ENCODE results near the gene PARD3. TPM values are rescaled to one million over a fixed set of nuclear protein-coding genes. Genes with fewer than 3 reads are reported as not detected.

PARD3 gene
- total RNA-seq, 1 experiment from 2014 or later, result 46.3 TPM

DNA sequence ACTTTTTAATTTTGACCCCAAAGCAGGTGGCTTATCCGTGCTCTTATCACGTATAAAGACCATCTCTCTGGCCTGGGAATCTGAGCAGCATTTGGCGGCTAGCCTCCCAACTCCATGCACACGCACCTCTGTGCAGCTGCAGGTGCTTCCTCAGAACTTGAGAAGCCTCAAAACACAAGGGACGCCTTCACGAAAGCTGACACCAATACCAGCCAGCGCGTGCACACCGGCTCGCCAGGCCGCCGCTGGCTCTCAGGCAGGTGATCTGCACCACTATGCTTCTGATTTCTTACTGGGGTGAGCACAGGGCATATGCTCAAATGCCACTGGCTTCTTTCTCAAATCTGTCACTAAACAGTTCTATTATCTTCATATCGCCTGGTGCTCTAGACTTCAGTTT, 145.0 kb downstream of the PARD3 start:
- Histone ChIP-seq H3K9me3 (ENCODE audit: control insufficient read depth in 1 of 2, insufficient read depth in 1 of 2, low read depth in 1 of 2, low read length in 2 of 2) (no peaks in the 10 kb centered on the region), H3K9me2 (ENCODE audit: insufficient read depth) (no peaks in the 10 kb centered on the region), H3K9ac (ENCODE audit: low read length) (no peak overlapping the region), H3K4me3 (replicated peaks in 1 of 2; ENCODE audit: low read depth in 1 of 2, low read length in 2 of 2) (no peak overlapping the region), H3K79me2 (ENCODE audit: insufficient read depth, low read length) (peaks cover 22% of the 10 kb centered on the region; the same call in 1 of the 2 replicates), H3K4me1 (ENCODE audit: control insufficient read depth in 1 of 2, insufficient read depth in 2 of 2, low read length in 2 of 2) (peaks cover 15 to 17% of the 10 kb centered on the region in 2 experiments), H3K27ac (ENCODE audit: low read depth, low read length) (no peak overlapping the region), H2AFZ (ENCODE audit: low read depth, low read length, poor library complexity, severe bottlenecking) (no peak overlapping the region), H3K27me3 (ENCODE audit: insufficient read depth, low read length) (no peaks in the 10 kb centered on the region), H3K36me3 (ENCODE audit: control insufficient read depth in 1 of 2, insufficient read depth in 2 of 2, low read length in 2 of 2) (no peaks in the 10 kb centered on the region), H4K20me1 (ENCODE audit: insufficient read depth) (no peaks in the 10 kb centered on the region), H3K4me2 (ENCODE audit: low read length) (no peak overlapping the region)
- BruUV-seq (replicated peaks), result no TSS peak
- intact Hi-C loops (cut with micrococcal nuclease), result no loop called here
- ChIA-PET CTCF (no interaction called here), RAD21 (ENCODE audit: low non-redundant PET in 1 of 2, low total read pairs in 2 of 2, uncharacterized antibody in 2 of 2, unreplicated experiment in 2 of 2) (no interaction called here), POLR2A (no interaction called here)
- ATAC-seq (no peak), DNase-seq (ENCODE audit: low read depth, low spot score) (no peak)
- TF ChIP-seq, protein P1, sequence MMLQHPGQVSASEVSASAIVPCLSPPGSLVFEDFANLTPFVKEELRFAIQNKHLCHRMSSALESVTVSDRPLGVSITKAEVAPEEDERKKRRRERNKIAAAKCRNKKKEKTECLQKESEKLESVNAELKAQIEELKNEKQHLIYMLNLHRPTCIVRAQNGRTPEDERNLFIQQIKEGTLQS (IDR thresholded peaks at IDR 0.05), result no peak
- TF ChIP-seq POLR2A (IDR thresholded peaks at IDR 0.05; ENCODE audit: borderline replicate concordance, extremely low read depth, insufficient read depth, insufficient read length) (no peak), JUND (IDR thresholded peaks at IDR 0.05) (no peak), TCF7L2 (IDR thresholded peaks at IDR 0.05; ENCODE audit: borderline replicate concordance, extremely low read depth, insufficient read depth, insufficient read length) (no peak)
- TF ChIP-seq, protein P2, sequence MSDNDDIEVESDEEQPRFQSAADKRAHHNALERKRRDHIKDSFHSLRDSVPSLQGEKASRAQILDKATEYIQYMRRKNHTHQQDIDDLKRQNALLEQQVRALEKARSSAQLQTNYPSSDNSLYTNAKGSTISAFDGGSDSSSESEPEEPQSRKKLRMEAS (IDR thresholded peaks at IDR 0.05), result no peak

DNA sequence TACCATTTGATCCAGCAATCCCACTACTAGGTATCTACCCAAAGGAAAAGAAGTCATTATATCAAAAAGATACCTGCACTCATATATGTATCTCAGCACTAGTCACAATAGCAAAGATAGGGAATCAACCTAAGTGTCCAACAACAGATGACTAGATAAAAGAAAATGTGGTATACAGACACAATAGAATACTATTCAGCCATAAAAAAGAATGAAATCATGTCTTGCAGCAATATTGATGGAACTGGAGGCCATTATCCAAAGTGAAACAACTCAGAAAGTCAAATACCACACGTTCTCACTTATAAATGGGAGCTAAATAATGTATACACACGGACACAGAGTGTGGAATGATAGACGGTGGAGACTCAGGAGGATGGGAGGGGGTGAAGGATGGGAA, 146.0 kb downstream of the PARD3 start:
- Histone ChIP-seq H3K4me2 (ENCODE audit: low read length) (no peak overlapping the region), H3K4me1 (ENCODE audit: control insufficient read depth in 1 of 2, insufficient read depth in 2 of 2, low read length in 2 of 2) (peaks cover 15 to 17% of the 10 kb centered on the region in 2 experiments), H3K79me2 (ENCODE audit: insufficient read depth, low read length) (peaks cover 22% of the 10 kb centered on the region; the same call in 1 of the 2 replicates), H3K27ac (ENCODE audit: low read depth, low read length) (no peak overlapping the region), H3K27me3 (ENCODE audit: insufficient read depth, low read length) (no peaks in the 10 kb centered on the region), H4K20me1 (ENCODE audit: insufficient read depth) (no peaks in the 10 kb centered on the region), H2AFZ (ENCODE audit: low read depth, low read length, poor library complexity, severe bottlenecking) (no peak overlapping the region), H3K36me3 (ENCODE audit: control insufficient read depth in 1 of 2, insufficient read depth in 2 of 2, low read length in 2 of 2) (no peaks in the 10 kb centered on the region), H3K9me2 (ENCODE audit: insufficient read depth) (no peaks in the 10 kb centered on the region), H3K9ac (ENCODE audit: low read length) (no peak overlapping the region), H3K9me3 (ENCODE audit: control insufficient read depth in 1 of 2, insufficient read depth in 1 of 2, low read depth in 1 of 2, low read length in 2 of 2) (no peaks in the 10 kb centered on the region), H3K4me3 (replicated peaks in 1 of 2; ENCODE audit: low read depth in 1 of 2, low read length in 2 of 2) (no peak overlapping the region)
- ChIA-PET POLR2A (no interaction called here), RAD21 (ENCODE audit: low non-redundant PET in 1 of 2, low total read pairs in 2 of 2, uncharacterized antibody in 2 of 2, unreplicated experiment in 2 of 2) (no interaction called here), CTCF (no interaction called here)
- DNase-seq (ENCODE audit: low read depth, low spot score) (no peak), ATAC-seq (no peak)
- intact Hi-C loops (cut with micrococcal nuclease), result loop anchor here (5.0 kb wide), 1 partner anchor 158 kb away; no protein-coding TSS in a partner anchor
- no peak for TF ChIP-seq POLR2AphosphoS5 (IDR thresholded peaks at IDR 0.05; ENCODE audit: low read depth, low read length)
- TF ChIP-seq POLR2A (IDR thresholded peaks at IDR 0.05; ENCODE audit: borderline replicate concordance, extremely low read depth, insufficient read depth, insufficient read length), result no peak
- TF ChIP-seq FOSL1 (IDR thresholded peaks at IDR 0.05; ENCODE audit: low read depth), result no peak
- TF ChIP-seq, protein P3, sequence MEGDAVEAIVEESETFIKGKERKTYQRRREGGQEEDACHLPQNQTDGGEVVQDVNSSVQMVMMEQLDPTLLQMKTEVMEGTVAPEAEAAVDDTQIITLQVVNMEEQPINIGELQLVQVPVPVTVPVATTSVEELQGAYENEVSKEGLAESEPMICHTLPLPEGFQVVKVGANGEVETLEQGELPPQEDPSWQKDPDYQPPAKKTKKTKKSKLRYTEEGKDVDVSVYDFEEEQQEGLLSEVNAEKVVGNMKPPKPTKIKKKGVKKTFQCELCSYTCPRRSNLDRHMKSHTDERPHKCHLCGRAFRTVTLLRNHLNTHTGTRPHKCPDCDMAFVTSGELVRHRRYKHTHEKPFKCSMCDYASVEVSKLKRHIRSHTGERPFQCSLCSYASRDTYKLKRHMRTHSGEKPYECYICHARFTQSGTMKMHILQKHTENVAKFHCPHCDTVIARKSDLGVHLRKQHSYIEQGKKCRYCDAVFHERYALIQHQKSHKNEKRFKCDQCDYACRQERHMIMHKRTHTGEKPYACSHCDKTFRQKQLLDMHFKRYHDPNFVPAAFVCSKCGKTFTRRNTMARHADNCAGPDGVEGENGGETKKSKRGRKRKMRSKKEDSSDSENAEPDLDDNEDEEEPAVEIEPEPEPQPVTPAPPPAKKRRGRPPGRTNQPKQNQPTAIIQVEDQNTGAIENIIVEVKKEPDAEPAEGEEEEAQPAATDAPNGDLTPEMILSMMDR (IDR thresholded peaks at IDR 0.05 in 2 of 3, conservative IDR thresholded peaks at IDR 0.05 in 1 of 3; ENCODE audit: borderline replicate concordance in 1 of 3, insufficient read depth in 1 of 3, low read depth in 2 of 3, low read length in 2 of 3), result no peak
- TF ChIP-seq CBX3 (IDR thresholded peaks at IDR 0.05; ENCODE audit: low read depth), result no peak
- TF ChIP-seq, protein P4, sequence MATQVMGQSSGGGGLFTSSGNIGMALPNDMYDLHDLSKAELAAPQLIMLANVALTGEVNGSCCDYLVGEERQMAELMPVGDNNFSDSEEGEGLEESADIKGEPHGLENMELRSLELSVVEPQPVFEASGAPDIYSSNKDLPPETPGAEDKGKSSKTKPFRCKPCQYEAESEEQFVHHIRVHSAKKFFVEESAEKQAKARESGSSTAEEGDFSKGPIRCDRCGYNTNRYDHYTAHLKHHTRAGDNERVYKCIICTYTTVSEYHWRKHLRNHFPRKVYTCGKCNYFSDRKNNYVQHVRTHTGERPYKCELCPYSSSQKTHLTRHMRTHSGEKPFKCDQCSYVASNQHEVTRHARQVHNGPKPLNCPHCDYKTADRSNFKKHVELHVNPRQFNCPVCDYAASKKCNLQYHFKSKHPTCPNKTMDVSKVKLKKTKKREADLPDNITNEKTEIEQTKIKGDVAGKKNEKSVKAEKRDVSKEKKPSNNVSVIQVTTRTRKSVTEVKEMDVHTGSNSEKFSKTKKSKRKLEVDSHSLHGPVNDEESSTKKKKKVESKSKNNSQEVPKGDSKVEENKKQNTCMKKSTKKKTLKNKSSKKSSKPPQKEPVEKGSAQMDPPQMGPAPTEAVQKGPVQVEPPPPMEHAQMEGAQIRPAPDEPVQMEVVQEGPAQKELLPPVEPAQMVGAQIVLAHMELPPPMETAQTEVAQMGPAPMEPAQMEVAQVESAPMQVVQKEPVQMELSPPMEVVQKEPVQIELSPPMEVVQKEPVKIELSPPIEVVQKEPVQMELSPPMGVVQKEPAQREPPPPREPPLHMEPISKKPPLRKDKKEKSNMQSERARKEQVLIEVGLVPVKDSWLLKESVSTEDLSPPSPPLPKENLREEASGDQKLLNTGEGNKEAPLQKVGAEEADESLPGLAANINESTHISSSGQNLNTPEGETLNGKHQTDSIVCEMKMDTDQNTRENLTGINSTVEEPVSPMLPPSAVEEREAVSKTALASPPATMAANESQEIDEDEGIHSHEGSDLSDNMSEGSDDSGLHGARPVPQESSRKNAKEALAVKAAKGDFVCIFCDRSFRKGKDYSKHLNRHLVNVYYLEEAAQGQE (IDR thresholded peaks at IDR 0.05; ENCODE audit: low read depth), result no peak
- TF ChIP-seq, protein P5, sequence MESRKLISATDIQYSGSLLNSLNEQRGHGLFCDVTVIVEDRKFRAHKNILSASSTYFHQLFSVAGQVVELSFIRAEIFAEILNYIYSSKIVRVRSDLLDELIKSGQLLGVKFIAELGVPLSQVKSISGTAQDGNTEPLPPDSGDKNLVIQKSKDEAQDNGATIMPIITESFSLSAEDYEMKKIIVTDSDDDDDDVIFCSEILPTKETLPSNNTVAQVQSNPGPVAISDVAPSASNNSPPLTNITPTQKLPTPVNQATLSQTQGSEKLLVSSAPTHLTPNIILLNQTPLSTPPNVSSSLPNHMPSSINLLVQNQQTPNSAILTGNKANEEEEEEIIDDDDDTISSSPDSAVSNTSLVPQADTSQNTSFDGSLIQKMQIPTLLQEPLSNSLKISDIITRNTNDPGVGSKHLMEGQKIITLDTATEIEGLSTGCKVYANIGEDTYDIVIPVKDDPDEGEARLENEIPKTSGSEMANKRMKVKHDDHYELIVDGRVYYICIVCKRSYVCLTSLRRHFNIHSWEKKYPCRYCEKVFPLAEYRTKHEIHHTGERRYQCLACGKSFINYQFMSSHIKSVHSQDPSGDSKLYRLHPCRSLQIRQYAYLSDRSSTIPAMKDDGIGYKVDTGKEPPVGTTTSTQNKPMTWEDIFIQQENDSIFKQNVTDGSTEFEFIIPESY (IDR thresholded peaks at IDR 0.05; ENCODE audit: extremely low read depth, insufficient replicate concordance, low read length), result no peak
- no peak for TF ChIP-seq ELF1 (IDR thresholded peaks at IDR 0.05; ENCODE audit: borderline replicate concordance, low read depth)
- BruUV-seq (replicated peaks), result no TSS peak

Data from HCT116 (cell line).